Measurements from ENCODE around the gene EPHB4.

Gene EPHB4

GRCh38 chr7:100829150-100829716 lies 1.9 kb upstream of the EPHB4 start:
- H4K20me1 ChIP-seq (ENCODE audit: insufficient read depth, low read length, poor library complexity, severe bottlenecking): no peaks in the 10 kb centered on the region
- TF ChIP-seq EZH2phosphoT487 (IDR thresholded peaks at IDR 0.05; ENCODE audit: borderline replicate concordance): no peak
- TF ChIP-seq CTCF (conservative IDR thresholded peaks at IDR 0.05; ENCODE audit: low read length): no peak
- no peaks in the 10 kb centered on the region for H3K79me2 ChIP-seq (ENCODE audit: insufficient read depth, low read length)
- peaks cover 9% of the 10 kb centered on the region for H3K4me1 ChIP-seq (ENCODE audit: insufficient read depth, low read length, poor library complexity, severe bottlenecking)
- no peak overlapping the region for H2AFZ ChIP-seq (ENCODE audit: low read length)
- no peaks in the 10 kb centered on the region for H3K36me3 ChIP-seq (ENCODE audit: insufficient read depth, low read length)
- H3K27me3 ChIP-seq (ENCODE audit: insufficient read depth, low read length, poor library complexity, severe bottlenecking): peaks cover 8% of the 10 kb centered on the region
- H3K4me2 ChIP-seq (ENCODE audit: low read depth, low read length, poor library complexity, severe bottlenecking): no peak overlapping the region
- no peaks in the 10 kb centered on the region for H3F3A ChIP-seq (ENCODE audit: low read depth)
- H3K9me2 ChIP-seq (replicated peaks; ENCODE audit: low read depth, low read length): no peaks in the 10 kb centered on the region
- H3K4me3 ChIP-seq (ENCODE audit: low read length, poor library complexity, severe bottlenecking): no peak overlapping the region
- H3K9me3 ChIP-seq (ENCODE audit: insufficient read depth, low read depth, low read length): no peaks in the 10 kb centered on the region
- H3K9ac ChIP-seq (ENCODE audit: low read depth, low read length, poor library complexity, severe bottlenecking): no peak overlapping the region

GRCh38 chr7:100826514-100827329 lies 601 bp downstream of the EPHB4 start:
- peaks cover 8% of the 10 kb centered on the region for H3K27me3 ChIP-seq (ENCODE audit: insufficient read depth, low read length, poor library complexity, severe bottlenecking)
- no peak overlapping the region for H2AFZ ChIP-seq (ENCODE audit: low read length)
- no peaks in the 10 kb centered on the region for H3F3A ChIP-seq (ENCODE audit: low read depth)
- no peaks in the 10 kb centered on the region for H3K79me2 ChIP-seq (ENCODE audit: insufficient read depth, low read length)
- TF ChIP-seq EZH2phosphoT487 (IDR thresholded peaks at IDR 0.05; ENCODE audit: borderline replicate concordance) (no peak), CTCF (conservative IDR thresholded peaks at IDR 0.05; ENCODE audit: low read length) (no peak)
- no peak overlapping the region for H3K4me3 ChIP-seq (ENCODE audit: low read length, poor library complexity, severe bottlenecking)
- H3K9me3 ChIP-seq (ENCODE audit: insufficient read depth, low read depth, low read length): no peaks in the 10 kb centered on the region
- H3K9ac ChIP-seq (ENCODE audit: low read depth, low read length, poor library complexity, severe bottlenecking): no peak overlapping the region
- H3K4me2 ChIP-seq (ENCODE audit: low read depth, low read length, poor library complexity, severe bottlenecking): no peak overlapping the region
- peaks cover 9% of the 10 kb centered on the region for H3K4me1 ChIP-seq (ENCODE audit: insufficient read depth, low read length, poor library complexity, severe bottlenecking)
- no peaks in the 10 kb centered on the region for H3K36me3 ChIP-seq (ENCODE audit: insufficient read depth, low read length)
- H3K9me2 ChIP-seq (replicated peaks; ENCODE audit: low read depth, low read length): no peaks in the 10 kb centered on the region
- no peaks in the 10 kb centered on the region for H4K20me1 ChIP-seq (ENCODE audit: insufficient read depth, low read length, poor library complexity, severe bottlenecking)

- Histone ChIP-seq H3K4me2 (ENCODE audit: low read depth, low read length, poor library complexity, severe bottlenecking) (no peak overlapping the region), H3K4me1 (ENCODE audit: insufficient read depth, low read length, poor library complexity, severe bottlenecking) (peaks cover 9% of the 10 kb centered on the region), H3K4me3 (ENCODE audit: low read length, poor library complexity, severe bottlenecking) (no peak overlapping the region), H3K36me3 (ENCODE audit: insufficient read depth, low read length) (no peaks in the 10 kb centered on the region), H4K20me1 (ENCODE audit: insufficient read depth, low read length, poor library complexity, severe bottlenecking) (no peaks in the 10 kb centered on the region), H3K9me2 (replicated peaks; ENCODE audit: low read depth, low read length) (no peaks in the 10 kb centered on the region), H3F3A (ENCODE audit: low read depth) (no peaks in the 10 kb centered on the region), H3K27me3 (ENCODE audit: insufficient read depth, low read length, poor library complexity, severe bottlenecking) (peaks cover 8% of the 10 kb centered on the region), H3K9ac (ENCODE audit: low read depth, low read length, poor library complexity, severe bottlenecking) (no peak overlapping the region), H3K9me3 (ENCODE audit: insufficient read depth, low read depth, low read length) (no peaks in the 10 kb centered on the region), H2AFZ (ENCODE audit: low read length) (no peak overlapping the region), H3K79me2 (ENCODE audit: insufficient read depth, low read length) (no peaks in the 10 kb centered on the region)
- TF ChIP-seq CTCF (conservative IDR thresholded peaks at IDR 0.05; ENCODE audit: low read length): peak; percentile 44
- no peak for TF ChIP-seq EZH2phosphoT487 (IDR thresholded peaks at IDR 0.05; ENCODE audit: borderline replicate concordance)
Measured at GRCh38 chr7:100825751-100826513, 1.4 kb downstream of the EPHB4 start.

All from Loucy (cell line).